Limb (tissue), 2 donors: ENCODE measurements around the gene CLDN6.

Source experiments
- DNase-seq, 2 donors: peaks; one replicate each; pipeline ENCODE4 v3.0.0-alpha.2; 2016; ENCODE audit errors: extremely low spot score in 2 of 2

The CLDN6 gene

GRCh38 chr16:3013998-3014690 lies 3.8 kb downstream of the CLDN6 start:
- DNase-seq = no peak

DNA sequence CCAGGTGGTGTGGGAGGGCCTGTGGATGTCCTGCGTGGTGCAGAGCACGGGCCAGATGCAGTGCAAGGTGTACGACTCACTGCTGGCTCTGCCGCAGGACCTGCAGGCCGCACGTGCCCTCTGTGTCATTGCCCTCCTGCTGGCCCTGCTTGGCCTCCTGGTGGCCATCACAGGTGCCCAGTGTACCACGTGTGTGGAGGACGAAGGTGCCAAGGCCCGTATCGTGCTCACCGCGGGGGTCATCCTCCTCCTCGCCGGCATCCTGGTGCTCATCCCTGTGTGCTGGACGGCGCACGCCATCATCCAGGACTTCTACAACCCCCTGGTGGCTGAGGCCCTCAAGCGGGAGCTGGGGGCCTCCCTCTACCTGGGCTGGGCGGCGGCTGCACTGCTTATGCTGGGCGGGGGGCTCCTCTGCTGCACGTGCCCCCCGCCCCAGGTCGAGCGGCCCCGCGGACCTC lies 4.5 kb downstream of the CLDN6 start:
- no peak for DNase-seq

- DNase-seq = no peak
These were observed 5.1 kb downstream of the CLDN6 start, which contains the start of gene CLDN9 for GRCh38 chr16:3012828-3013420. Gene CLDN9 (plus strand): TSS chr16:3012923. CDS start chr16:3013363, 440 bp downstream.

DNA sequence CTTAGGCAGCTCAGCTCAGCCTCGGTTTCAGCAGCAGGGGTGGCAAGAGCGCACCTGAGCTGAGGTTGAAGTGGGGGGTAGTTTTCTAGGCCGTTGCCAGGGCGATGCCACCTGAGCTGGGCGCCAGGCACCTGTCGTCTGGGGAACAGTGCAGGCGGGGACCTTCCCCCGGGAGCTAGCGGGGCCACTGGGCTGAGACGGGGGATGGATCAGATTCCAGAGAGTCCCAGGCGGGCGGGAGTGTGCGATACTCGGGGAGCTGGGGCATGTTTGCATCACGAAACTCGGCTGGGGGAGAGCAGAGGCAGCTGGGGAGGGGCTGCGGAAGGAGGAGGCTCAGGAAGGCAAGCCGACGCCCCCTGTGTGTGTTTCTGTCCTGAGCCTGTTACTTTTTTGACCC lies 5.7 kb downstream of the CLDN6 start:
- no peak for DNase-seq

DNA sequence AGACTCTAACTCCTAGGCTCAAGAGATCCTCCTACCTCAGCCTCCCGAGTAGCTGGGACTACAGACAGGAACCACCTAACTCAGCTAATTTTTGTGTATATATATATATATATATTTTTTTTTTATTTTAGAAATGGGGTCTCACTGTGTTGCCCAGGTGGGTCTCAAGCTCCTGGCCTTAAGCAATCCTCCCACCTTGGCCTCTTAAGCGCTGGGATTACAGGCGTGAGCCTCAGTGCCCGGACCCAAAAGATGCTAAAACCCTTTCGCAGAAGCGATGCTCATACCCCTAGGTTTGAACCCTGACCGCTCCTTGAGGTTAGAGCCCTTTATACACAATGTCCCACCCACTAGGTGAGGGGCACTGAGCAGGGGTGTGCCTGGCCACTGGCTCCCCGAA lies 7.5 kb downstream of the CLDN6 start:
- no peak for DNase-seq

GRCh38 chr16:3009568-3010390 lies 8.2 kb downstream of the CLDN6 start:
- no peak for DNase-seq

DNA sequence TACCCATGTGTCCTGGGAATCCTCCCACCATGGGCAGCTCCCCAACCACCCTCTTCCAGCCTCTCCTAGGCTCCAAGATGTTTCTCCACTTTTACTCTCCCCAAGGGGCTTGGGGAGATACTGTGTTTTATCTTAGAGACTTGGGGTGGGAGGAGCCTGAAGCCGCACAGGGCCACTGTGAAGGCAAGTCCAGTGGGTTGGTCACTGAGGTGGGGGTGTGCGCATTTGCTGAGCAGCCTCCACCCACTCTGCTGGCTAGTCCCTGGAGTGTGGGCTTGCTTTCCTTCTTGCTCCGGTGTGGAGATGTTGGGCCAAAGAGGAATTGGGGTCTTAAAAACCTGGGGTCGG lies 9.3 kb downstream of the CLDN6 start:
- DNase-seq = no peak

GRCh38 chr16:3007957-3008689 lies 9.9 kb downstream of the CLDN6 start:
- no peak for DNase-seq

DNA sequence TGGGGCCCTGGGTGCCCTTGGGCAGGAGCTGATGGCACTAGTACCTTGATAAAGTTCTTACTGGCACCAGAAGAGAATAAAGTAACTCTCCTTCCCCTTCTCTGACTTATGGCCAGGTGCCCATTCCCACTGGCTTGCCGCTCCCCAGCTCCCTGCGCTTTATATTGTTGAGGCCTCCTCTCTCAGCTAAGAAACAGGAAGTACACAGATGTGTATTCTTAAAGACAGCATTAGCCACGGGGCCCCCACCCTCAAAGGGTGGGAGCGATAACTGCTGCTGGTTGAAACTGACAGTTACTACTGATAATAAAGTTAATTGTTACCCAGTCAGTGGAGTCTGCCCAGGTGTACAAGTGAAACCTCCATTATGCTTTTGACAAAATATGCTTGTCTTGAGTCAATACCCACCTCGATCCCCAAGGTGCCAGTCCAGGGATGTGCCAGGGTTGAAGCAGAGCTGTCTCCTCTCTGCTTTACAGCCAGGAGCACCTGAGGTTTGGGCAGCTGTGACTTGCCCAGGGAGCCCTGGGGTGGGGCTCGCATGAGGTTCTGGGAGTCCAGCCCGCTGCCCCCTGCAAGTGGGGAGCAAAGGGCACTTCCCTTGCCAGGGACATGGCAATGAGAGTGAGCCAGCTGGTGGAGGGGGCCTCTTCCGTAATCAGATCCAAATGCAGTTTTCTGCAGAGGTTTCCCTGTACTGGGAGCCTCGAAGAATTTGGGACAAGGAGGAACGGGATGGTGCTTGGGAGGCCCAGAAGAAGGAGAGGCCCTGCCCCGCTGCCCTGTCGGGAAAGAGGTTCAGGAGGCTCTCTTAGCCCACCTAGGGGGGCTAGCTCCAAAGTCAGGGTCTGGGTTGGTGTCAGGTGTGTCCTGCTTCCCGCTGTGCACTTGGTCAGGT lies 10.7 kb downstream of the CLDN6 start:
- DNase-seq = no peak

DNA sequence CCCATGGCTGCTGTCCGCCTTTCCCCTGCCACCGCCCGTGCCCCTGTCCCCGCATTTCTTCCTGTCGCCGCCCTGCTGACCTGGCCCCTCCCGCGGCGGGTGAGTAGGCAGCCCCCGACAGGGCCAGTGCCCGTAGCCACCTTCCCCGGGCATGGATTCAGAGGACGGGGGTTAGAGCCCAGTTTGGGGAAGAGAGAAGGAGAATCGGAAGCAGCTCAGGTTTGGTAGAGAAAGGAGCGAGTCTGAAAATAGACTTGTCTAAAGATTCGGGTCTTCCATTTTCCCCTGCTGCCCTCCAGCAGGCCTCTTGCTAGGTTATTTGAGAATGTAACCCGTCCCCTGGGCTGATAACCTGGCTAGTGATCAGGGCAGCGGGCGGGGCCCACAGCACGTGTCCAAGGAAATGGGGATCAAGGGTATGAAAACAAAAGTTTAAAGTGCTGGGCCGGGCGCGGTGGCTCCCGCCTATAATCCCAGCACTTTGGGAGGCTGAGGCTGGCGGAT lies 13.2 kb downstream of the CLDN6 start:
- DNase-seq = no peak

- no peak for DNase-seq
These were observed 13.7 kb downstream of the CLDN6 start for GRCh38 chr16:3004319-3004718.

DNA sequence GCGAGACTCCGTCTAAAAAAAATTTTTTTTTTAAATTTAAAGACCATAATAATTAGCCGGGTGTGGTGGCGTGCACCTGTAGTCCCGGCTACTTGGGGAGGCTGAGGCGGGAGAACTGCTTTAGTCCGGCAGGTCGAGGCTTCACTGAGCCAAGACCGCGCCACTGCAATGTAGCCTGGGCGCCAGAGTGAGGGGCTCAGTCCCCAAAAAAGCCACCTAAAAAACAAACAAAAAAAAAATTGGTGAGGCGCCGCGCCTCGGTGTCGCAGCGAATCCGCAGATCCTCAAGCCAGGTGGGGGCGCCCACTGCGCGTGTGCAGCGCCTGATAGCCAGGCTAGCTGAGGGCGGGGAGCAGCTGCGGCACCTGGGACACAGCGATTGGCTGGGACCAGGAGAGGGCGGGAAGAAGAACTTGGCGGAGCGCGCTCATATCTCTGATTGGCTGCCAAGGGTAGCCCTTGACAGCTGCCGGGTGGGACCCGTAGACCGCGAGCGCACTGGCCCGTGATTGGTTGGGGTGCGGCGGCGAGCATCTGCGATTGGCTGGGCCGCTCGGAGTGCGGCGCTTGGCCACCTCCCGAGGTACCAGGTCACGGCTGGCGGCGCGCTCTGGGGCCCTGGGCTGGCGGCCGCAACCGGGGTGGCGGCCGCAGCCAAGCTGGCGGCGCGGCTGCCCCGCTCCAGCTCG lies 14.3 kb downstream of the CLDN6 start:
- DNase-seq = peak; percentile 95

- no peak for DNase-seq
These were observed 16.7 kb downstream of the CLDN6 start for GRCh38 chr16:3001316-3001715.

GRCh38 chr16:3000540-3000939 lies 17.4 kb downstream of the CLDN6 start:
- DNase-seq = no peak

DNA sequence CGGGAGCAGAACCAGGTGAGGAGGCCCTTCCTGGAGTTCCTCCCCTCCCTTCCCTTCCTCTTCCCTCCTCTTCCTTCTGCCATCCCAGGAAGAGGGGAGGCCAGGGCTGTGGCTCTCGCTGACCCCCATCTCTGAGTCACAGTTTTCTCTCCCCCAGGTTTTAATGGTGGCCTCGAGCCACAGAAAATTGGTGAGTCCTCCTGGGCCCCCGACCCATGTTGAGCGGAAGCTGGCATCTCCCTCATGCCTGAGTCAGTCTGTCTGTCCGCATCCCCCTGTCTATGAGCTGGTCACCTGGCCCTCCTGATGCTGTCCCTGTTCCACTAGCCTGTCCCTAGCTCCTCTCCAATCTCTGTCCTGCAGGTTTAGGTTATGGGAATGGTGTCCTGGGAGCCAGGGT lies 18.1 kb downstream of the CLDN6 start:
- DNase-seq = no peak

DNA sequence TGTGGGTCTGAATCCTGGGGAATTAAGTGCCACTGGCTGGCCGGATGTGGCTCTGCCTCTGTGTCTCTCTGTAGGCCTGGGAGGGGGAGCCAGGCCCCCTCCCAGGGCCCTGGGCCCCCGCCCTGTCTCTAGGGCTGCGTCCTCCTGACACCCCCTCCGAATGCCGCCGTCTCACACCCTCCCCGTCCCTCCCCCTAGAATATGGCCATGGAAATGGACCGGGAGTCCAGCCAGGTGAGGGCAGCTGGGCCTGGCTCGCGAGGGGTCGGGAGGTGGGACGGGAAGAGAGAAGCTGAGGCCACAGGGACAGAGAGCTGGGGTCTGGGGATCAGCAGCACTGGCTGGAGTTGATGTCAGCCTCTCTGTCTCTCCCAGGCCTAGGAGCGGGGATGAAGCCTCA lies 21.7 kb downstream of the CLDN6 start:
- no peak for DNase-seq

GRCh38 chr16:2992383-2993081 lies 25.5 kb downstream of the CLDN6 start:
- DNase-seq = no peak

DNA sequence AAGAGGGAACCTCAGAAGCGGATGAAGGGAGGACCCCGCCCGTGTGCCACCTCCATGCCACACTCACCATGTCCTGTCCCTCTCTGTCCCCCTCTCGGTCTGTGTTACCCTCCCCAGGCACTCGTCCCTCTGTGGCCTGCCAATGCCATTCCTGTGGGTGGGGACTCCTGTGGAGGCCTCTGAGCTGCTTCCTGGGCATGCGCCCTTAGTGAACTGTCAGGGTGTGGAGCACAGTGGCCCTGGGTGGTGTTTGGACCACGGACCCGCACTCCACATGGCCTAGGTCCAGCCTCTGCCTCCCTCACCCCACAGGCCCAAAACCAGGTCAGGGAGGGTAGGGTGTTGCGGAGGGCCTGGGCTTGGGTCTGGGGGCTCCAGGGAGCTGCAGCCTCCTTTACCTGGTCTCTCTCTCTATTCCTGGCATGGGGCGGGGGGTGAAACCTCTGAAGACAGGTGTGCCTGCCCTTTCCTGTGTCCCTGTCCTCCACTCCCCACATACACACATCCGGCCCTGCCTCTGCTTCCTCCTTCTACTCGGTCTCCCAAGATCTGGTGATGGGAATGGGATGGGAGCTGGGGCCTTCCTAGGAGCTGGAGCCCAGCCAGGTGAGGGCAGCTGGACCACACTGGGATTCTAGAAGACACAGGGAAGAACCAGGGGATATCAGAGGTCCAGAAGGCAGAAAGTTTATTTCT lies 26.3 kb downstream of the CLDN6 start:
- no peak for DNase-seq

GRCh38 chr16:2990891-2991290 lies 27.1 kb downstream of the CLDN6 start:
- DNase-seq = no peak
